ENCODE data around the gene DYRK3.

- TF ChIP-seq CTCF (conservative IDR thresholded peaks at IDR 0.05 in 1 of 2, IDR thresholded peaks at IDR 0.05 in 1 of 2; ENCODE audit: low read depth in 1 of 2, low read length in 2 of 2) (no peak), EZH2 (IDR thresholded peaks at IDR 0.05; ENCODE audit: low read length, missing control alignments) (no peak)
Observed at GRCh38 chr1:206664740-206665139, 29.4 kb downstream of the DYRK3 start.
